CMK (cell line): ENCODE results near the gene RNF217.

Experiments
- DNase-seq: peaks from one replicate; pipeline ENCODE4 v3.0.0-alpha.2; 2010; ENCODE audit warnings: low read depth

Gene RNF217

GRCh38 chr6:124989136-124989983 is 27.1 kb downstream of the RNF217 start:
- no peak for DNase-seq

GRCh38 chr6:124990988-124991387 is 28.8 kb downstream of the RNF217 start:
- DNase-seq = no peak

GRCh38 chr6:124991764-124992295 is 29.6 kb downstream of the RNF217 start:
- no peak for DNase-seq

- no peak for DNase-seq
These were observed 31.1 kb downstream of the RNF217 start for GRCh38 chr6:124993327-124993726.

- no peak for DNase-seq
These were observed 32.4 kb downstream of the RNF217 start for GRCh38 chr6:124994648-124995047.

- DNase-seq = no peak
These were observed 32.9 kb downstream of the RNF217 start for GRCh38 chr6:124995131-124995530.

- no peak for DNase-seq
These were observed 33.5 kb downstream of the RNF217 start for GRCh38 chr6:124995645-124996325.

GRCh38 chr6:124996411-124996810 is 34.2 kb downstream of the RNF217 start:
- no peak for DNase-seq

GRCh38 chr6:124997196-124997875 is 35.1 kb downstream of the RNF217 start:
- no peak for DNase-seq

GRCh38 chr6:124999105-124999764 is 37.0 kb downstream of the RNF217 start:
- DNase-seq = no peak

- DNase-seq = no peak
These were observed 39.6 kb downstream of the RNF217 start for GRCh38 chr6:125001684-125002405.

GRCh38 chr6:125002406-125002741 is 40.1 kb downstream of the RNF217 start:
- no peak for DNase-seq

- DNase-seq = no peak
These were observed 40.8 kb downstream of the RNF217 start for GRCh38 chr6:125003070-125003469.

- DNase-seq = no peak
These were observed 42.0 kb downstream of the RNF217 start for GRCh38 chr6:125004198-125004597.

- DNase-seq = no peak
These were observed 42.8 kb downstream of the RNF217 start for GRCh38 chr6:125004797-125005595.

GRCh38 chr6:125008261-125008703 is 46.0 kb downstream of the RNF217 start:
- DNase-seq = no peak

GRCh38 chr6:125008957-125009356 is 46.7 kb downstream of the RNF217 start:
- no peak for DNase-seq

- DNase-seq = no peak
These were observed 47.3 kb downstream of the RNF217 start for GRCh38 chr6:125009578-125009977.

- no peak for DNase-seq
These were observed 51.9 kb downstream of the RNF217 start for GRCh38 chr6:125013938-125014660.

- DNase-seq = no peak
These were observed 52.4 kb downstream of the RNF217 start for GRCh38 chr6:125014661-125014957.
